GM23248 (cell line): ENCODE measurements around the gene PARP8.

Experiments
- EZH2 ChIP-seq: fragments of 200-600 bp; sonication (generic); IDR thresholded peaks from 2 replicates; pipeline ENCODE4 v1.6.1; 2018; ENCODE audit warnings: antibody characterized with exemption, mild to moderate bottlenecking; ENCODE audit not compliant: insufficient read depth, poor library complexity, severe bottlenecking
- EZH2phosphoT487 ChIP-seq: fragments of 200-600 bp; sonication (generic); IDR thresholded peaks from 2 replicates; pipeline ENCODE4 v1.6.1; 2018; ENCODE audit warnings: antibody characterized with exemption, moderate library complexity, mild to moderate bottlenecking, low read depth; ENCODE audit not compliant: insufficient read depth

- TF ChIP-seq EZH2 (no peak), EZH2phosphoT487 (no peak)
These were observed 8.9 kb downstream of the PARP8 start for GRCh38 chr5:50675385-50675784.
